Urothelium cell line (cell line): ENCODE results near the gene BCAS1.
A peak's percentile ranks its signal among the peaks of the same experiment; 100 is the strongest.

ENCODE experiments used
- DNase-seq: peaks from one replicate; pipeline ENCODE4 v3.0.0; 2011; ENCODE audit warnings: low spot score, mixed read lengths
- FAIRE-seq: peaks from 2 replicates; lab custom pipeline; 2011; peaks lifted over from hg19 to GRCh38; lab: Jason Lieb, UNC

Gene BCAS1

DNA sequence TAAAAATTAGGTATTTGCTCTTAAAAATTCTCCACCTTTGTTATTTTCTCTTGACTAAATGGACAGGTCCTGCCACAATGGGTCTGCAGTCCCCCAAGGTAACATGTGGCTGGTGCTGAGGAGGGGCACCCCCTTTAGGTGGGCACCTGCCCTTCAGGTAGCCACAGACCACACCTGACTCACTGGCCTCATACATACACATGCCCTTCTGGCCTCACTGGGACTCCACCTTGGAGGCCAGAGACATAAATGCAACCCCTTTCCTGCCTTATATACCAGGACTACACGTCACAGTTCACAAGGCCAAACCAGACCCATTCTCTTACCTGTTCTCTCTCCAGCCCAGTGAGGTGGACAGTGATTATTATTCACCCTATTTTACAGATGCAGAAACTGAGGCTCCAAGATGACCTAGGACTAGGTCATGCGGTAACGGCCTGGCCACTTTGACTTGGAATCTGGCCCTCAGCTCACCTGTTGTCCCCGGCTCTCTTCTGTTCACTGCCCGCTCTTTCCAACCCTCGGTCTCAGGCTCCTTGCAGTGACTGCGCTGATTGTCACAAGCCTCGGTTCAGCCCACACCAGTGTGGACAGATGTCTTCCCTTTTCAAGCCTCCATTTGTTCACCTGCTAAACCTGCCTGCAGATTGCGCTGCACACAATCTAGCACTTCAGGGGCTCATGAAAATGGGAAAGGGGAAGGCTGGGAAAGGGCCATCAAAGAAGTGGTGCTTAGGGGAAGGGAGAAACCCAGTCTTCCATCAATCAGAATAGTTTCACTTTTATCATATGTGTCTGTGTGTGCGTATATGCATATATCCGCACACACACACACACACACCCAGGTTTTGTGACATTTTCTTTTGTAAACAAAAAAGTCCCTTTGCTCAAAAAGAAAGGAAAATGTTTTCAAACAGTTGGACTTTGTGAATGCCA, 121.7 kb downstream of the BCAS1 start:
- no peak for DNase-seq
- FAIRE-seq, result no peak

DNA sequence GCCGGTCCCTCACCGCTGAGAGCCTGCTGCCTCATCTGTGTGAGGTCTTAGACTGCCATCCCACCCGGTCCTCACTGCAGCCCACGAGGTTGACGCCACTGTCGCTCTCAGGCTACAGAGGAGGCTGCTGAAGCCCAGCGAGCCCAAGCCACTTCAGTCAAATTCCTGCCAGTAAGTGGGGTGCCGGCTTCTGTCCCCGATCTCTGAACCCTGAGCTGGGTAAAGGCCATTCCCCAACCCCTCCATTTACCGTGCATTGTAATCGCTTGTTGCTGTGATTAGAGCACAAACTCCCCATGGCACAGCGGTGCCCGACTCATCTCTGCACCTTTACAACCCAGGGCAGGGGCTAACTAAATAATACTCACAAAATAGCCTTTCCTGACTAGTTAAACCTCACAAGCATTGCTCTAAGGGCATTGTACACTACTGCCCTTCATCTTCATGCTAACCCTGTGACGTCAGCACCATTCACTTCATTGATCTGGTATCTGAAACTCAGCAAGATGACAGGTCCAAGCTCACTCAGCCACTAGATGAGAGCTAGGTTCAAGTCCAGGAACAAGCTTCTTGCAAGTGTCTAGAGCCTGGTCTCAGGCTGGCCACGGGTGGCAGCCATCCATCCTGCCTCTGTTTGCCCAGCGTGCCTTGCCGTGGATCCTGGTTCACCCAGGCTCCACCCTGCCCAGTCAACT, 122.7 kb downstream of the BCAS1 start:
- FAIRE-seq (no peak), DNase-seq (no peak)

DNA sequence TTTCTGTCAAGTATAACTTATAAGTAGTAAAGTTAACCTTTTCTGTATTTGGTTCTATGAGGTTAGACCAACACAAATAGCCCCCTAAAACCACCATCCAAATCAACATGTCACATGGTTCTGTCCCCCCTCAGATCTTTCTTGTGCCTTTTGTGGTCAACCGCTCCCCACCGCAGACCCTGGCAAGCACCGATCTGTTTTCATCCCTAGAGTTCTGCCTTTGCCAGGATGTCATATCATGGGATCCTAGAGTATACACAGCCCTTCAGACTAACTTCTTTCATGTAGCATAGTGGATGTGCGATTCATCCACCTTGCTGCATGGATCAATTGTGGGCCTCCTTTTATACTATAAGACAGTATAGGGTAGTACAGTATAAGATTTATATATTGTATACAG, 124.3 kb downstream of the BCAS1 start:
- DNase-seq (no peak), FAIRE-seq (no peak)

DNA sequence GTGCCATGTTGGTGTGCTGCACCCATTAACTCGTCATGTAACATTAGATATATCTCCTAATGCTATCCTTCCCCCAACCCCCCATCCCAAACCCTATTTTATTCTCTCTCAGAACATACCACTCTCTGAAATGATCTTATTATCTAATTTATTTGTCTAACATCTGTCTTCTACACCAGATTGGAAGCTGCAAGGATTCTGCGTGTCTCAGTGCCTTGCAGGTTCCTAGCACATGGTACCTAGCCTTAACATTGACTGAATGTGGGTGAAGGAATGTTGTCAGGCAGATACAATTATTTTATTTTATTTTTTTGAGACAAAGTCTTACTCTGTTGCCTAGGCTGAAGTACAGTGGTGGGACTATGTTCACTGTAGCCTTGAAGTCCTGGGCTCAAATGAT, 124.9 kb downstream of the BCAS1 start:
- FAIRE-seq, result no peak
- no peak for DNase-seq

DNA sequence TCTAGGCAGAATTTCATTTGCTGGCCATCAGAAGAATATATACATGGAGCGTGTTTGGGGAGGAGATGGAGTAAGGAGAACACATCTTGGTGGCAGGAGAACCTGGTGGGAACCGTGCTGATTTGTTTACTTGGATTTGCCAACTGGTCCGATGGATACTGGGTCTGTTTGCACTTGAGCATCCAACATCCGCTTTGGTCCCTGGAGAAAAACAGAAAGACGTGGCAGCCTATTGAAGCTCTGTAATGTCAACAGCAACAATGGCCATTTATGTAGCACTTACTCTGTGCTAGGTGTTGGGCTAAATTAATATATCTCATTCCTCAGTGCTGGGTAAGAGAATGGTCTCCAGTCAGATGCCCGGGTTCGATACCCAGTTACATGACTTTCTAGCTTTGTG, 125.6 kb downstream of the BCAS1 start:
- FAIRE-seq (no peak), DNase-seq (no peak)

DNA sequence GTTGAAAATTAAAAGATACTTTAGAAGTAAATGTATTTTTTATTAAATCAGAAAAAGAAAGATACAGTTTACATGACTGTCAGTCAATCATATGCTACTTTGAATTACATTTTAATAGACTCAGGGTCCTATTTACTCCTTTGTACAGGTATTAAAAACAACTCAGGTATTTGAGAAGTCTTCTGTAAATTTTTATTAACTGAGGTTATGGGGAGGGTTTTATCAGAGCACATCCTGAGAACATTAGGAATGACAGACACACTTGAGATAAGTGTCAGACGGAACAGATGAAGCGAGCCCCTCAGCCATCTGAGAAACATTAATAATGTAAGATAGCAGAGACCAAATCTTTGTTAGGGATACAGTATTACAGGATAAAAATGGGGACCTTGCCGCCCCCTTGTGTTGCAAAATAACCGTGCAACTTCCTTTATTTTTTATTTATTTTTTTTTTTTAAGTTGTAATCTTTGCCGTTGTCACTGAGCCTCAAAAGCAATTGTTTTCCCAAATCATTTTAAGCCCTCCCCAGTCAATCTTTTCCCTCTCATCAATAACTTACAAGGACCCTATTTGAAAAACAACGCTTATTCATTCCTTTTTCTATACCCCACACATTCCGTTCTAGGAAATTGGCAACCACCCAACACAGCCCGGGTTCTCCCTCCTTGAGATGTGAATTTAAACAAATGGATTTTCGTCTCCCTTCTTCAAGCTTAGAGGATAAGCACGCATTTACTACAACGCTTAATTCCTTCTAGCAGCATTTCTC, 126.7 kb downstream of the BCAS1 start:
- FAIRE-seq (no peak), DNase-seq (peak; percentile 61)

DNA sequence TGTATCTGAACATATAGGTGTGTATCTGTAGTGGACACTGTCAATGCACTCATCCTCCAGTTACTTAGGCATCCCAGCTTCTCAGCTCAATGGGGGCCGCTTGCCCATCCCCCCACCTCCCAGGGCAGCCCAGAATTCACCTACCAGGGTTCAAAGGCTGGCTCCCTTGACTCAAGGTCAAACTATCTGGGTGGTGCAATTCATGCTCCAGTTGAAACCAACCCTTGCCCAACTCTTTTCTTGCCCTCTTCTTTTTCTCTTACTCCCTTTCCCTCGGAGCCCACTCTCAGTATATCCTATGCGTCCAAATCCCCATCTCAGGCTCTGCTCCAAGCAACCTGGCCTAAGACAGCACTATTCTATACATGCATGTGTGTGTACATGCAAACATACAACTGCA, 127.4 kb downstream of the BCAS1 start:
- DNase-seq (no peak), FAIRE-seq (no peak)

DNA sequence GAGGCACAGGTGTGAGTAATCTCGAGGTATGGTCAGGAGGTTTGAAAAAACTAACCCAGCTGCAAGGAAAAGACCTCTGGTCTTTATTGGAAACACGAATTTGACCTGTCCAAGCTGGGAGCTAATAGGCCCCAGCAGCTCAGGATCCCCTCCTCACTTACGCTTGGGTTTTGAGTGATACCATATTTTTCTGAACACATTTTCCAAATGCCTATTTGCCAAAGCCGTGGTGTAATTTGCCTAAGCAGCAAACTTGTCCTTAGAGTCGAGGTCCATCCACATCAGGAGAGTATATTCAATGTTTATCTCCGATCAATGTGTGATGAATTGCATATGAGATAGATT, 128.0 kb downstream of the BCAS1 start:
- no peak for FAIRE-seq

DNA sequence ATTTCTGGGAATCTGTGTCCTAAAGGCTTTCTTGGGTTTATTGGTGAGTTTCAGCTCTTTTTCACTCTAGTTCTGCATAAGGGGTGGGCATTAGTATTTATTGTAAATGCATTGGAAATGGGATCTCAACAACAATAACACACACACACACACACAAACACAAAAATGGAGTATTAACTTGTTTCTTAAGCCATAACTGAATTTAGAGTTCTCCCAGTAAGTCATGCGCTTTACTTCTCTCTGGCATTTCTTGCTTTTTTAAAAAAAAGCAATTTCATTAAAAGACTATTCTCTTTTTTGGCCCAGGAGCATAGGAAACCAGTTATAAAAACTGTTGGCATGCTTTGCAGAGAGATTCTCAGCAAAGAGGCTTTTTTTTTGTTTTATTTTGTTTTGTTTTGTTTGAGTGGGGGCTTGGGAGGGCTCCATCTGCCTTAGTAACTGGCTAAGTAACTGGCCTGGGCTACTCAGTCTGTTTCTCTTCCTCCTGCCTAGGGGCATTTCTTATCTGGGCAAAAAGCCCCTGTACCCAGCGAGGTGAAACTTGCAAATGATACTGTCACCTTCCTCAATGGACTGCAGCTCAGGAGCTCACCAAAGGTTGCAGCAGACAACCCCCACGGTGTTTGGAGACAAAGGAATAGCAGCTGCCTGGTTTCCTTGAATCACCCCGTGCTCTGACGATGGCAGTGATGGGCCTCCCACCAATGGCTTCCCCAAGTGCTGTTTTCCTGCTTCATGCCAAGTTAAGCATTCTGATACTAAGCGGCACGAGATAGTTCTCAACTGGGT, 128.5 kb downstream of the BCAS1 start:
- DNase-seq, result no peak

More for the DNA sequence above, 128.0 kb downstream of the BCAS1 start:
- DNase-seq, result no peak

DNA sequence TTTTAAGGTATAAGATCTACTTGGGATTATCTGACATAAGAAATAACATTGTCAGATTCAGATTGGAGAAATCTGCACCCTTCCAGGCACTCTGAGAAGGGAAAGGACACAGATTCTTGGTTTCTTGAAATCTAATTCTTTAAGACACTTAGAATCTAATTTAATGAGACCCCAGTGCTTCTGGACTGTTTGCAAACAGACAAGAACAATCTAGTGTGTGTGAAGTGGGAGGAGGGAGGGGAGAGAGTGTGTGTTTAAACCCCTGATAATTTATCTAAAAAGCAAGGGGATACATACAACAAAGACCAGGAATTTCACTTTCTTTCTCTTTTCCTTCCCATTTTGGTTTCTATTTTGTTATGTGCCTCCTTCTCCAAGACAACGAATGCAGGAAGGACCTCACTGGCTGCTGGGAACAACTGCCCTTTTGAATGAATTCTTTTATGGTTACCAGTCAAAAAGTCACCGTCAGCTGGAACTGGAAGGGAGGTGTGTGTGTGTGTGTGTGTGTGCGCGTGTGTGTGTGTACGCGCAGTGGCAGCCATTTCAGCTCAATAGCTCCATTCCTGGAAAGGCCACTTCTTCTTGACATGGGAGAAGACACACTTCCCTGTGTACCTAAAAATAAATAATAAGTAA, 129.4 kb downstream of the BCAS1 start:
- DNase-seq (peak; percentile 58), FAIRE-seq (no peak)

More for the DNA sequence above, 128.5 kb downstream of the BCAS1 start:
- FAIRE-seq, result no peak

DNA sequence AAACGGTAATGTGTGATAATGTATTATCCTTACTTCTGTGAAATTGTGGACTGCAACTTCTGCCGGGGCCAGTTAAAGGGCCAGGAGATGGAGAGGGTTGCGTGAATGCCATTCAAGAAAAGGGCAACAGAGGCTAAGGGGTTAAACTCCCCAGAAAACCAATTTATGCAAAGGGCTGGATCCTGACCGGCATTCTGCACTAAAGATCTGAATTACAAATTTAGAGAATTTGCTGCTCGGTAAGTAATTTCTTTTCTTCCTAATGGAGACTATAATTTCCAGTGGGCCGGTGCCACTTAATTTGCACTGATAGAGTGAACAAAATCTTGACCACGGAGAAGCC, 130.1 kb downstream of the BCAS1 start:
- DNase-seq, result no peak
- no peak for FAIRE-seq

DNA sequence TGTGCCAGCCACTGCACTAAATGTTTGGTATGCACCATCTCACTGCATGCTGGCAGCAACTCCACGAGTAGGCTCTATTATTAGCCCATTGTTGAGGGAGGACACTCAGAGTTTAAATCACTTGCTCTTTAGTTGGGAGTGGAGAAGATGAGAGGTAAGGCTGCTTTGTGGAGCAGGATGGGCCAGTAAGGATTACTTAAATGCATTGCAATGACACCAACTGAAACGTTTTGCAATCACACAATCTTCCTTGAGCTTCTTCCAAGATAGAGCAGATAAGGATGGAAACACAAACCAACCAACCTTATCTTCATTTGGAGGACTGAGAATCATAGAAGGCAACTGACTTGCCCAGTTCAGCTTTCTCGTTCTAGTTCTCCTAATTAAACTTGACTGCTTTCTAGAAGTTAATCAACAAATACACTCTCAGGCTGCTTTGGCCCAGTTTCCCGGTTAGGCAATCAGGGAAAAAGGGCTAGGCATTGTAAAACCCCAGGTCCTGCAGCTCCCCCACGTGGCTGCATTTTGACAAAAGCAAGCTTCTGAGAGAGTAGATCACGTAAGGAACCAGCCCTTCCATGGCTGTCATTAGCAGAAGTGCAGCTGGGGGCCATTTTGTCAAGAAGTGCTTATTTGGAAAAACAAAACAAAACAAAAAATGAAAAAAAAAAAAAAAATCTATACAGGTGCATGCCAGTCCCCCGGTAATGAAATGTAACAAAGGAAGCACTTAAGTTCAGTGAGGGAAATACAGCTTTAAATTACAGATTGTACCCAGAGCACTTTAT, 130.6 kb downstream of the BCAS1 start:
- peak; percentile 90 for DNase-seq
- FAIRE-seq, result no peak

DNA sequence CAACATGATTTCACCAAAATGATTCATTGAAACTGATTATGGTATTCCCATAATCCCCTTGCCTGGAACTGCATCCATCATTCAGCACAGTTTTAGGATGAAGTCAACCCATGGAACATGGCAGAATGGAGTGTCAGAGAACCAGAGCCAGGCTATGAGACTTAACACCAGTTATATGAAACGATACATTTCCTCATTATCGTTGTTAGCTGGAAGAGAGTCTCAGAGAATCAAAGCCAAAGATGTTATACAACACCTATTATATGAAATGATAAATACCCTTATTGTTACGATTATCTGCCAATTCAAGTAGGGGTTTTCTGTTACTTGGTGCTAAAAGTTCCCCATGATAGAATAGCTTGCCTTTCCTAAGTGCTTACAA, 131.2 kb downstream of the BCAS1 start:
- no peak for FAIRE-seq
- no peak for DNase-seq

DNA sequence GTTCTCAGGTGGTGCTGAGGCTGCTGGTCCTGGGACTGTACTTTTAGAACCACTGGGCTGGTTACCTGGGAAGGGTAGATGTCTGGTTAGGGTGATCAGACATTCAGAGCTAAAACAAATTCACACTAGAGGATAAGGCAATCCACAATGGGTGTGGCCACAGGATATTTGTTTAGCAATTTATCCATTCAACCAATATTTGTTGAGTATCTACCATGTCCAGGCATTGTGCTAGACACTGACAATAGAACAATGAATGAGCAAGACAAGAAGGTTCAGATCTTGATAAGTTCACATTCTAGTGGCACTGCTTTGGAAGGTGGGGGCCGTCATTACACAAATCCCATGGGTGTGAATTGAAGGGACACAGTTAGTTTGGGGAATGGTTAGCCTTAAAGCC, 131.7 kb downstream of the BCAS1 start:
- no peak for FAIRE-seq
- DNase-seq, result no peak

DNA sequence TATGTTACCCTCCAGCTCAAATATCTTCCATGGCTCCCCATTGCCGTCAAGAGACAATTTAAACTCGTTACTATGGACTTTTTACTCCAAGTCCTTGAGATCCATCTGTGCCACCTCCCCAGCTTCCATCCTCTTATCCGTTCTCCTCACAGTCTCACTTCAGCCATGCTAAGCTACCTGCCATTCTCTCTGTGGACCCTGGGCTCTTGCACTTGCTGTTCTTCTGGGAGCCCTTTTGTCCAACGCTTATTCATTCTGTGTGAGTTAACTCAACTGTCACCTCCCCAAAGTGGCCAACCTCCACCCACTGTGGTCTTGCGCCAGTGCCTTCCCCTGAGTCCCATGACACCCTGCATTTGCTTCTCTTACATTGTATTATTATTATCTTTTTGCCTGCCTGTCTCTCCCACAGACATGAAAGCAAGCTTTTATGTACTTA, 132.4 kb downstream of the BCAS1 start:
- no peak for FAIRE-seq
- DNase-seq, result no peak

DNA sequence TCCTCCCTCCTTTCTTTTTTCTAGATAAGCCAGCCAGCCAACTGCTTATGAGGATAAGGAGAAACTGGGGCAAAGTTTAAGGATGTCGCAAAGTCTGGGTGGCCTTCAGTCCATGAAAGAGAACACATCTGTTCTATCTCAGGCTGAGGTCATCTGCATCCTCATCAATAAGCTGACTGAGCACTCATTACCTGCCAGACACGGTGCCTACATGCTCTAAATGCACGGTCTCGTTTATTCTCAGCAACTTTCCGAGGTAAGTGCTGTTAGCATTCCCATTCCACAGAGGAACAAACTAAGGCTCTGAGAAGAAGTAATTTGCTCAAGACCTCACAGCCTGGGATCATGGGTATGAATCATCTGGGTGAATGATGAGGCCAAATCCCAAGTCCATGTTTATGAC, 133.1 kb downstream of the BCAS1 start:
- DNase-seq, result no peak
- FAIRE-seq, result no peak

DNA sequence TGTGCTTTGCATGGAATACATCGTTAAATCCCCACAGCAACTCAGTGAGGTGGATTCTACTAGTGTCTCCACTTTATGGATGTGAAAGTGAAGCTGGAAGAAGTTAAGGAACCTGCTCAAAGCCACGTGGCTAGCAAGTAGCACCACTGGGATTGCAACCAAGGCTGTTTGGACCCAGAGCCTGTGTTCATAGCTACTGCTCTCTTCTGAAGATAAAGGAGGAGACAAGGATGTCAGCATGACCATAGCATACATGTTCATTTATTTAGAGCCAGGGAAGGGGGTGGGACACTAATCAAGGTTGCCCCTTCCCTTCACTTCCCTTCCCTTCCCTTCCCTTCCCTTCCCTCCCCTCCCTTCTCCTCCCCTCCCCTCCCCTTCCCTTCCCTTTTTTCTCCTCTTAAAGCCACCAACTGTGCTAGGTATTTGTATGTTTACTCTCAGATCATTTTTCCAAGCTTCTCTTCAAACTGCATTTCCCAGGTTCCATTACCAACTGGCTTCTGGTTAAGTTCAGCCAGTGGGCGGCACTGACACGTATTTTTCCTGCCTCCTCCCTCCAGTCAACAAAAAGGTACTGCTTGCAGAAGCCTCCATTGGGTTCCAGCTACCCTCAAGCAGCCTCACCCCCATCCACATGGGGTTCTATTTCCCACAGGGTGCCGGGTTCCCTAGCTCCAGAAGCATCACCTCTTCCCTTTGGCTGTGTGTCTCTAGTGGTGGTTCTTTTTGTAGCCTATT, 134.9 kb downstream of the BCAS1 start:
- no peak for DNase-seq
- FAIRE-seq, result no peak

DNA sequence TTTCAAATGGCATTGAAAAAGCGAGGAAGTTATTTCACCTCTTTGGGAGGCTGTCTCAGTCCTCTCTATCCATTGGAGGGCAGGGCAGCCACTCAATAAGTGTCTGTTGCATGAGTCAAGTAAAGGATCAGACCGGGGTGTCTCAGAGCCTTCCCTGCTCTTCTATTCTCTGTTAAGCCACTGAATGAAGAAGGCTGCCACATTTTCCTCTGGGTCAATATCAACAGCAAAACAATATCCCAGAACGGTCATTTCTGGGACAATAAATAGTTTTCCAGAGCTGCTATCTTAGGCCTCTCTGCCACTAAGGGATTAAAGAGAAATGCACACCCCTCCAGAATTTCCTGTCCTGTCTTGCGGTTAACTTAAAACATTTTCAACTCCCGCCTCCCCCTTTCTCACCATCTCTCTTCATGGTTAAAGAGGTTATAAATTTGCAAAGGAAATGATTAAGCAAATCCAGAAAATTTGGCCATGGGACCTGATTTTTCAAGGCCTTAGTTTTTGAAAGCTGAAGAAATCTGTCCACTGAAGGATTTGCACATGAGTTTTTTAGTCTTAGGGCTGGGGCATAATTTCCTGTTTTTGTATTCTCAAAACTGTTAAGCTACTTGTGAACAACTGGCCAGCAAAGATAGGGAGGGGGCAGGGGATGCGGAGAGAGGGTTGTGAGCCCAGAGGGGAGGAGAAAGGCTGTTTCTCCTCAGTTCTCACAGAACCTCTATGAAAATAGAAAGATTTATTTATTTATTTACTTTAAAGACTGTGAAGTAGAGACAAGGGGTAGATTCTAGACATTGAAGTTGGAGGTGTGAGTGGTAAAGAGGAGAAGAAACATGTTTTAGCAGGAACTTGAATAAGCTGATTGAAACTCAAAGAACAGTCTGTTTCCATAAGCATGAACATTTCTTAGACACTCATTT, 135.7 kb downstream of the BCAS1 start:
- DNase-seq (peak; percentile 70), FAIRE-seq (no peak)
